BLaER1 treated with 17β-estradiol and CSF1 and Interleukin-3, amounts not matched to agents 10 nM and 100 nM (cell line): ENCODE results near the gene CCR6.

ENCODE experiments used
- H3K27ac ChIP-seq, 11 experiments: shearing (Covaris generic); formaldehyde crosslinking; 2 replicates each; pipeline ENCODE4 v1.8.1; 2022
- H3K27me3 ChIP-seq, 11 experiments: shearing (Covaris generic); formaldehyde crosslinking; 2 replicates each; pipeline ENCODE4 v1.8.1; 2022
- H3K36me3 ChIP-seq, 11 experiments: shearing (Covaris generic); formaldehyde crosslinking; 2 replicates each; pipeline ENCODE4 v1.8.1; 2022
- H3K4me1 ChIP-seq, 10 experiments: shearing (Covaris generic); formaldehyde crosslinking; 2 replicates each; pipeline ENCODE4 v1.8.1; 2022
- H3K4me2 ChIP-seq, 11 experiments: shearing (Covaris generic); formaldehyde crosslinking; 2 replicates each; pipeline ENCODE4 v1.8.1; 2022
- H3K4me3 ChIP-seq, 10 experiments: shearing (Covaris generic); formaldehyde crosslinking; 2 replicates each; pipeline ENCODE4 v1.8.1; 2022
- H3K9ac ChIP-seq, 11 experiments: shearing (Covaris generic); formaldehyde crosslinking; 2 replicates each; pipeline ENCODE4 v1.8.1; 2022
- H3K9me3 ChIP-seq, 11 experiments: shearing (Covaris generic); formaldehyde crosslinking; replicated peaks in 1 of 11; 2 replicates each; pipeline ENCODE4 v1.8.1; 2022
- H4K20me1 ChIP-seq, 11 experiments: shearing (Covaris generic); formaldehyde crosslinking; 2 replicates each; pipeline ENCODE4 v1.8.1; 2022
- Cebpa-rat ChIP-seq, 11 experiments: shearing (Covaris generic); IDR thresholded peaks; 2 replicates each; pipeline ENCODE4 v1.8.1; 2022

The CCR6 gene

DNA sequence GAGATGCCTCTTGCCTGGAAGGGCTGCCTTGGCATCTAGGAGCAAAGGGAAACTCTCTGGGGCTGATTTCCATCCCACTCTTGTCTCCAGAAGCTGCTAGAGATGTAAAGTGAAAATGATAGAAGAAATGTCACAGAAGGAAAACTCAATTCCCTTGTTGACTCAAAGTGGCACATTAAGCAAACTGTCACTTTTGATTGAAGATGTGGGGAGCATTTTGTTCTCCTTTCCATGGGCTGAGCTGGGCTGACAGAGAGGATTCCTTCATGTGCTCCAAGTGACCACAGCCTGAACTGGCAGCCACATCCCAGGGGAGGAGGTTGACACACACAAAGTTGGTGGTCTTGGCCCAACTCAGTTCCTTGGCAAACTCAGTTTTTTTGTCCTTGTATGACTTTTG lies 25.1 kb downstream of the CCR6 start:
- peak overlapping the region in 8 of 11 experiments; percentile 38 to 82 (median 68); a peak in 17 of 22 replicates for H3K4me2 ChIP-seq

DNA sequence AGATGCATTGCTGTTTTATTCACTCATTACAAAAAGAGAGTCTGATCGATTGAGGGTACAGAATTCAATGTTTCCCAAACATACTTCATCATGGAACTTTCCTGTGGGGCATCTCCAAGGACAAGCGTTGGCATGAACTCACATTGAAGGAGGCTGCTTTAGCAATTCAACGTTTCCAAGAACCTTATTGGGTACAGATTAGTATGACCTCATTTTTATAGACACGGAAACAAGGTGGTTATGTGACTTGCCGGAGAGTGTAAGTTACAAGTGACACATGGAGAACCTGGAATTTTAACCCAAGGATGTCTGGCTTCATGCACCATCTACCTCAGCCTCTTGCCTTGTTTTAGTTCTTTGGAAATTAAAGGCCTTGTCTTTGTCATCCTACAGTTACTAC lies 26.1 kb downstream of the CCR6 start:
- H4K20me1 ChIP-seq, result no peaks in the 10 kb centered on the region
- no peak for TF ChIP-seq Cebpa-rat (IDR thresholded peaks at IDR 0.05)
- H3K36me3 ChIP-seq, result no peaks in the 10 kb centered on the region

More for the DNA sequence above, 25.1 kb downstream of the CCR6 start:
- Histone ChIP-seq H3K27me3 (peaks cover 16 to 34% (median 27%) of the 10 kb centered on the region in 11 experiments), H3K4me1 (peaks cover 29 to 73% (median 64%) of the 10 kb centered on the region in 10 experiments), H4K20me1 (no peaks in the 10 kb centered on the region; a peak in 1 of 22 replicates), H3K4me3 (no peak overlapping the region), H3K36me3 (no peaks in the 10 kb centered on the region), H3K27ac (no peak overlapping the region), H3K9ac (no peak overlapping the region), H3K9me3 (peaks cover 0 to 11% (median 9%) of the 10 kb centered on the region in 11 experiments; a peak in 16 of 22 replicates)
- TF ChIP-seq Cebpa-rat (IDR thresholded peaks at IDR 0.05), result no peak

DNA sequence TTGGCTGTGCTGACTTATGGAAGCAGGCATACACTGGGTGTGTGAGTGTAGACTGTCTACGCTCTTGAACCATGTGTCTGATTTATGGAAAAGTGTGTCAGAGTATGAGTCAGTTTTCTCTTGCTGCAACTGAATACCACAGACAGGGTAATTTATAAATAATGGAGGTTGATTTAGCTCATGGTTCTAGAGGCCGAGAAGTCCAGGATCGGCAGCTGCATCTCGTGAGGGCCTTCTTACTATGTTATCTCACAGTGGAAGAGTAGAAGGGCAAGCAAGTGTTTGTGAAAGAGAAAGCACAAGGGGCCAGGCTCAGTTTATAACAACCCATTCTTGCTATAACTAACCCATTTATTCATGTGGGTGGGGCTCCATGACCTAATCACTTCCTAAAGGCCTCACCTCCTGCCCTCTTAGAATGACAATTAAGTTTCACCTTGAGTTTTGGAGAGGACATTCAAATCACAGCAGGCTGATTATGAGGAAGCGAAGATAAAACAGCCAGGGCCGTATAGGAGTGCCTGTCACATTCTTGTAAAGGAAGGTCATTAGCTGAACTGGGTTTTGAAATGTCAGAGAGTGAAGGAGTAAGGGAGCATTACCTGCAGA lies 28.1 kb downstream of the CCR6 start:
- no peaks in the 10 kb centered on the region for H4K20me1 ChIP-seq
- H3K27ac ChIP-seq, result no peak overlapping the region
- H3K27me3 ChIP-seq, result peaks cover 12 to 21% (median 14%) of the 10 kb centered on the region in 11 experiments
- no peak for TF ChIP-seq Cebpa-rat (IDR thresholded peaks at IDR 0.05)
- peaks cover 49 to 63% (median 56%) of the 10 kb centered on the region in 10 experiments for H3K4me1 ChIP-seq
- H3K4me3 ChIP-seq, result no peak overlapping the region
- H3K4me2 ChIP-seq, result peak overlapping the region; percentile 50 to 74 (median 63)
- H3K9me3 ChIP-seq, result no peaks in the 10 kb centered on the region
- peak overlapping the region in 1 of 11 experiments; percentile 16; a peak in 1 of 22 replicates for H3K9ac ChIP-seq
- H3K36me3 ChIP-seq, result no peaks in the 10 kb centered on the region

More for the DNA sequence above, 26.1 kb downstream of the CCR6 start:
- Histone ChIP-seq H3K4me3 (no peak overlapping the region), H3K27ac (no peak overlapping the region), H3K4me2 (no peak overlapping the region), H3K4me1 (peaks cover 39 to 79% (median 70%) of the 10 kb centered on the region in 10 experiments), H3K9me3 (peaks cover 0 to 11% (median 9%) of the 10 kb centered on the region in 11 experiments; a peak in 16 of 22 replicates), H3K9ac (no peak overlapping the region), H3K27me3 (peaks cover 16 to 34% (median 27%) of the 10 kb centered on the region in 11 experiments)

DNA sequence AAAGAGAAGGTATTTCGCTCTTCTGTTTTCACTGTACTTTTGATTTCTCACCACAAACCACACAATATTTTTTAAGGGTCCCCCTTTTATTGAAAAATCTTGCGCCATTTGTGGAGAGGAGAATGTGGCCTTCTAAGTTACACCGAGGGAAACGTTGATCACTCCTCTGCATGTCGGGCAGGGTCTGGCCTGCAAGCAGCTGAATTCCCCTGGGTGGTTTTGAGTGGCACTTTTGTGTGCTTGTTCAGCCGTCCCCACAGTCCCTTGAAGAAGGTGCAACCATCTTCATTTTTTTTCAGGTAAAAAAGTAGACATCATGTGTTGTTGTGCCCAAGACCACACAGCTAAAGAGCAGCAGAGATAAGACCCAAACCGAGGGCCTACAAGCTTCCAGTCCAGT lies 28.8 kb downstream of the CCR6 start:
- H3K4me2 ChIP-seq, result peak overlapping the region; percentile 50 to 74 (median 63)
- H3K4me3 ChIP-seq, result no peak overlapping the region
- peak overlapping the region in 1 of 11 experiments; percentile 16; a peak in 1 of 22 replicates for H3K9ac ChIP-seq
- TF ChIP-seq Cebpa-rat (IDR thresholded peaks at IDR 0.05), result peak in 1 of 11 experiments; percentile 3; a peak in 1 of 22 replicates
- no peaks in the 10 kb centered on the region for H4K20me1 ChIP-seq
- peaks cover 44 to 58% (median 50%) of the 10 kb centered on the region in 10 experiments for H3K4me1 ChIP-seq
- H3K27me3 ChIP-seq, result peaks cover 6 to 15% (median 8%) of the 10 kb centered on the region in 11 experiments
- no peaks in the 10 kb centered on the region for H3K9me3 ChIP-seq
- no peaks in the 10 kb centered on the region for H3K36me3 ChIP-seq
- no peak overlapping the region for H3K27ac ChIP-seq

DNA sequence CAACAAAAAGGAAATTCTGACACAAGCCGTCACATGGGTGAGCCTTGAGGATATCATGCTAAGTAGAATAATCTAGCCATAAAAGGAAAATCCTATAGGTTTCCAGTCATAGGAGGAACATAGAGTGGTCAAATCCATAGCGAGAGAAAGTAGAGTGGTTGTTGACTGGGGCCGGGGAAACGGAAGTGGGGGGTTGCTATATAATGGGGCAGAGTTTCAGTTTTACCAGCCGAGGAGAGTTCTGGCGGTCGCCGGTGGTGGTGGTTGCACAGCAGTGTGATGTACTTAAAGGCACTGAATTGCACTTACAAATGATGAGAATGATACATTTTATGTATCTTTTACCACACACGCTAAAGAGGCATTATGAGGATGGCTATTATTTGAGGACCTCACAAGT lies 30.0 kb downstream of the CCR6 start:
- H3K9ac ChIP-seq, result no peak overlapping the region
- H3K27ac ChIP-seq, result peak overlapping the region in 2 of 11 experiments; percentile 6 to 58; a peak in 4 of 22 replicates
- no peaks in the 10 kb centered on the region for H3K9me3 ChIP-seq
- H3K36me3 ChIP-seq, result no peaks in the 10 kb centered on the region
- no peak for TF ChIP-seq Cebpa-rat (IDR thresholded peaks at IDR 0.05)
- no peaks in the 10 kb centered on the region; a peak in 1 of 22 replicates for H4K20me1 ChIP-seq
- H3K27me3 ChIP-seq, result peaks cover 0 to 3% (median 0%) of the 10 kb centered on the region in 11 experiments; a peak in 2 of 22 replicates
- no peak overlapping the region for H3K4me3 ChIP-seq
- H3K4me2 ChIP-seq, result peak overlapping the region in 7 of 11 experiments; percentile 7 to 75 (median 63); a peak in 12 of 22 replicates
- peaks cover 40 to 56% (median 50%) of the 10 kb centered on the region in 10 experiments for H3K4me1 ChIP-seq

DNA sequence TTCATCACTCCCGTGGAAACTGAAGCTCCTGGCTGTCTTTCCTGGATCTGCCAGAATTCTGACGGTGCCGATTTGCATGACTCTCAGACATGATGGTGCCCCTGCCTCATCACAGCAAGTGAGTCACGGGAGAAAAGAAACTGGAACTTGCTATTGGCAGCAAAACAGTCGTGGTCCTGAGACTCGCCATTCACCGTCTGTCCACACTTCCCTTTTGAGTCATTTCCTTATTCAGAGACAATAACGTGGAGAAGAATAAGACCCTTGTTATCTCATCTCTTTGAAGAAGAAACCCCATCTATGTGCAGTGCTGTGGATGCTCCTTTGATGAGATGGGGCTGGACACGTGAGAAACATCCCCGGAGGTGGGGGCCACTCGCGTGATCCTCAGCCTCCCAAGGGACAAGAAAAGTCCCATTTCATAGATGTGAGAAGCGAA lies 30.6 kb downstream of the CCR6 start:
- no peak for TF ChIP-seq Cebpa-rat (IDR thresholded peaks at IDR 0.05)
- Histone ChIP-seq H3K4me2 (peak overlapping the region in 9 of 11 experiments; percentile 0 to 75 (median 42); a peak in 13 of 22 replicates), H3K27ac (peak overlapping the region in 2 of 11 experiments; percentile 6 to 58; a peak in 4 of 22 replicates), H3K36me3 (no peaks in the 10 kb centered on the region), H3K9ac (no peak overlapping the region), H3K4me1 (peaks cover 39 to 62% (median 52%) of the 10 kb centered on the region in 10 experiments), H3K27me3 (no peaks in the 10 kb centered on the region), H4K20me1 (no peaks in the 10 kb centered on the region; a peak in 1 of 22 replicates), H3K9me3 (no peaks in the 10 kb centered on the region), H3K4me3 (no peak overlapping the region)

DNA sequence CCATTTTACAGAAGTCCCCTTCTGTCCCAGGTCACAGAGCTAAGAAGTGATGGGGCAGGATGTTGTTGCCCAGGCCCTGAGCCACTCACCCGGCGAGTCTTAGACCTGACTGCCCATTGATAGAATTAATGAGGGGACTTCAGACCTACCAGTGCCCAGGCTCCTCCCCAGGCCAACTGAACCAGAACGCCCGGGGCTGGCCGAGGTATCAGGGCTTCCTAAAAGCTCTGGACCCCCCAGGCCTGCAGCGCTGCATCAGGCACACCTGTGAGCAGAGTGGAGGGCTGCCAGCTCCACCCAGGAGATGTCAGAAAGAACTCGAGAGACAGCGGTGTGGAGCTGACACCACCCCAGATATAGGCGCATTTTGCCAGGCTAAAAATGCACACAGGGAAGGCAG lies 31.4 kb downstream of the CCR6 start:
- Histone ChIP-seq H3K9ac (no peak overlapping the region), H3K4me1 (peaks cover 39 to 62% (median 51%) of the 10 kb centered on the region in 10 experiments), H4K20me1 (no peaks in the 10 kb centered on the region; a peak in 1 of 22 replicates), H3K27ac (no peak overlapping the region), H3K4me3 (no peak overlapping the region), H3K9me3 (no peaks in the 10 kb centered on the region), H3K27me3 (no peaks in the 10 kb centered on the region), H3K36me3 (no peaks in the 10 kb centered on the region), H3K4me2 (peak overlapping the region in 4 of 11 experiments; percentile 42 to 75 (median 58); a peak in 6 of 22 replicates)
- no peak for TF ChIP-seq Cebpa-rat (IDR thresholded peaks at IDR 0.05)

DNA sequence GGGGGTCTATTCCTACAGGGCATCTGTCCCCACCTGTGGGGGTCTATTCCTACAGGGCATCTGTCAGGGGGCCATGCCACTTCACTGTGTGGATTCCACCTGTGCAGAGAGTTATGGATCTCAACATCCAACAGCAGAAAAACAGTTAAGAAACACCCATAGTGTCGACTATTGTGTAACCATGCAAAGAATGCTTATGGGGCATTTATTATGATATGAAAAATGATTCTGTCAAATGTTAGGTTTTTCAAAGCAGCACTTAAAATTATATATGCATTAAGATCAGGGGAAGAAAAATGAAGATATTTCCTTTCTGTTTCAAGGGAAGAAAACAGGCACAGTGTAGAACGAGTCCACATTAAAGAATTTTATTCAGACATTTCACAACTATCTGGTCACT lies 32.0 kb downstream of the CCR6 start:
- Histone ChIP-seq H3K27ac (no peak overlapping the region), H3K4me3 (no peak overlapping the region), H4K20me1 (no peaks in the 10 kb centered on the region; a peak in 1 of 22 replicates), H3K4me1 (peaks cover 39 to 62% (median 51%) of the 10 kb centered on the region in 10 experiments), H3K9me3 (no peaks in the 10 kb centered on the region), H3K4me2 (no peak overlapping the region; a peak in 1 of 22 replicates), H3K36me3 (no peaks in the 10 kb centered on the region), H3K9ac (no peak overlapping the region), H3K27me3 (no peaks in the 10 kb centered on the region)
- no peak for TF ChIP-seq Cebpa-rat (IDR thresholded peaks at IDR 0.05)

DNA sequence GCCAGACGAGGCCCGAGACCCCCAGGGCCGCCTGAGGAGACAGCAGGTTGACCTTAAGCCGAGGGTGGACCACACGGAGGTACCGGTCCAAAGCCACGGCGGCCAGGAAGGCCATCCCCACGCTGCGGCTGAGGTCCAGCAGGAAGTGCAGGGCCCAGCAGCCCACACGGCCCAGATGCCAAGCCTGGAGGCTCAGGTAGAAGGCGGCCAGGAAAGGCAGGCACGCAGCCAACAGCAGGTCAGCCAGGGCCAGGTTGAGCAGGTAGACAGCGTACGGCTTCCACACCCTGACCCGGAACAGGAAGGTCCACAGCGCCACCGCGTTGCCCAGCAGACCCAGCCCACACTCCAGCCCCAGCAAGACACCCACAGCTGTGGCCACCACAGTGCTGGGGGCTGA lies 34.5 kb downstream of the CCR6 start:
- no peaks in the 10 kb centered on the region for H3K36me3 ChIP-seq
- H3K27me3 ChIP-seq, result no peaks in the 10 kb centered on the region
- H3K27ac ChIP-seq, result peak overlapping the region in 2 of 11 experiments; percentile 7 to 14; a peak in 2 of 22 replicates
- H3K9ac ChIP-seq, result no peak overlapping the region
- H3K4me3 ChIP-seq, result no peak overlapping the region
- H3K4me1 ChIP-seq, result peaks cover 18 to 45% (median 31%) of the 10 kb centered on the region in 10 experiments
- no peak for TF ChIP-seq Cebpa-rat (IDR thresholded peaks at IDR 0.05)
- no peaks in the 10 kb centered on the region for H3K9me3 ChIP-seq
- H4K20me1 ChIP-seq, result no peaks in the 10 kb centered on the region; a peak in 2 of 22 replicates
- H3K4me2 ChIP-seq, result peak overlapping the region; percentile 53 to 84 (median 69)
